ENCODE data around the gene PACRG.

GRCh38 chr6:163323274-163323673, 595.5 kb downstream of the PACRG start:
- no peak for TF ChIP-seq POLR2A (IDR thresholded peaks at IDR 0.05)
- no peak for TF ChIP-seq CTCF (IDR thresholded peaks at IDR 0.05)
